Measurements from ENCODE around the gene SCO2. TPM values are rescaled to one million over a fixed set of nuclear protein-coding genes. Genes with fewer than 3 reads are reported as not detected.

Gene SCO2
- total RNA-seq = 2.7 and 5.1 TPM in 2 replicates

GRCh38 chr22:50525104-50525857, at the start of gene SCO2:
TSS of gene SCO2 (minus strand) at chr22:50525598. CDS start at chr22:50524411, 1,187 bp downstream.

GRCh38 chr22:50562523-50563412, 37.4 kb upstream of the SCO2 start, which contains the start of gene SYCE3:
TSS of gene SYCE3 (minus strand) at chr22:50562919. CDS start at chr22:50556405, 6,514 bp downstream.

GRCh38 chr22:50545522-50546325, 20.3 kb upstream of the SCO2 start, which contains the start of gene KLHDC7B:
TSS of gene KLHDC7B (plus strand) at chr22:50545899. CDS start at chr22:50546244, 345 bp downstream.

GRCh38 chr22:50529897-50530579, 4.6 kb upstream of the SCO2 start, which contains the start of gene TYMP:
TSS of gene TYMP (minus strand) at chr22:50530012. CDS start at chr22:50529709, 303 bp downstream.

GRCh38 chr22:50507991-50508884, 17.2 kb downstream of the SCO2 start, which contains the start of gene NCAPH2:
TSS of gene NCAPH2 (plus strand) at chr22:50508224. CDS start at chr22:50508338, 114 bp downstream.

GRCh38 chr22:50507421-50507990, 17.9 kb downstream of the SCO2 start, which contains the start of gene LMF2:
TSS of gene LMF2 (minus strand) at chr22:50507702. CDS start at chr22:50507675, 27 bp downstream.

GRCh38 chr22:50486561-50487289, 38.7 kb downstream of the SCO2 start, which contains the start of gene MIOX:
TSS of gene MIOX (plus strand) at chr22:50486859. CDS start at chr22:50486898, 39 bp downstream.

GRCh38 chr22:50481440-50482106, 43.8 kb downstream of the SCO2 start, which contains the start of gene ADM2:
TSS of gene ADM2 (plus strand) at chr22:50481543. CDS start at chr22:50481848, 305 bp downstream.

GRCh38 chr22:50474710-50475651, 50.4 kb downstream of the SCO2 start, which contains the start of gene SBF1:
TSS of gene SBF1 (minus strand) at chr22:50475035. CDS start at chr22:50474840, 195 bp downstream.

Other genes with a start within 250 kb of the SCO2 start
- gene PLXNB2, start 218.0 kb downstream of the SCO2 start, total RNA-seq = 81.7 and 93.0 TPM in 2 replicates
- gene DENND6B, start 198.6 kb downstream of the SCO2 start, total RNA-seq = 0.39 and 2.2 TPM in 2 replicates
- gene PPP6R2, start 182.3 kb downstream of the SCO2 start, total RNA-seq = 41.2 and 48.7 TPM in 2 replicates
- gene SBF1, start 50.6 kb downstream of the SCO2 start, total RNA-seq = 63.6 and 76.8 TPM in 2 replicates
- 0.39 and 2.2 TPM in 2 replicates for gene ADM2, start 44.1 kb downstream of the SCO2 start, total RNA-seq
- 0.20 TPM in 1 of 2 replicates, not detected in the other for gene MIOX, start 38.7 kb downstream of the SCO2 start, total RNA-seq
- gene LMF2, start 17.9 kb downstream of the SCO2 start, total RNA-seq = 32.3 and 36.9 TPM in 2 replicates
- 35.3 and 49.5 TPM in 2 replicates for gene NCAPH2, start 17.4 kb downstream of the SCO2 start, total RNA-seq
- 24.2 and 45.9 TPM in 2 replicates for gene TYMP, start 4.4 kb upstream of the SCO2 start, total RNA-seq
- gene KLHDC7B, start 20.3 kb upstream of the SCO2 start, total RNA-seq = not detected in 2 replicates
- gene SYCE3, start 37.3 kb upstream of the SCO2 start, total RNA-seq = not detected in 2 replicates
- 0.73 and 1.2 TPM in 2 replicates for gene CPT1B, start 52.8 kb upstream of the SCO2 start, total RNA-seq
- 22.5 and 25.4 TPM in 2 replicates for gene CHKB, start 57.3 kb upstream of the SCO2 start, total RNA-seq
- gene MAPK8IP2, start 75.2 kb upstream of the SCO2 start, total RNA-seq = 0.37 and 0.39 TPM in 2 replicates
- gene ARSA, start 102.6 kb upstream of the SCO2 start, total RNA-seq = 15.8 and 16.4 TPM in 2 replicates
- gene SHANK3, start 147.2 kb upstream of the SCO2 start, total RNA-seq = 0.73 and 2.2 TPM in 2 replicates
- not detected in 2 replicates for gene ACR, start 212.6 kb upstream of the SCO2 start, total RNA-seq

Data from subcutaneous preadipocyte (primary cell).